ENCODE measurements around the gene SLC25A21.

Gene SLC25A21

GRCh38 chr14:36874396-36875138 lies 297.8 kb downstream of the SLC25A21 start:
- Histone ChIP-seq H3F3A (ENCODE audit: control insufficient read depth, insufficient read depth) (no peaks in the 10 kb centered on the region), H3K79me2 (ENCODE audit: control insufficient read depth, low read length) (no peaks in the 10 kb centered on the region), H4K20me1 (ENCODE audit: control insufficient read depth, insufficient read depth, low read depth, low read length) (no peaks in the 10 kb centered on the region), H3K4me2 (ENCODE audit: low read length) (no peak overlapping the region), H3K36me3 (ENCODE audit: control insufficient read depth, low read length) (no peaks in the 10 kb centered on the region), H3K9me2 (replicated peaks; ENCODE audit: control insufficient read depth, low read length) (no peaks in the 10 kb centered on the region), H3K27ac (ENCODE audit: low read depth, low read length) (no peak overlapping the region), H3K9me3 (ENCODE audit: control insufficient read depth, insufficient read depth, low read length) (no peaks in the 10 kb centered on the region), H3K4me3 (ENCODE audit: low read length) (no peak overlapping the region), H3K4me1 (ENCODE audit: control insufficient read depth, low read length) (no peaks in the 10 kb centered on the region), H3K27me3 (ENCODE audit: control insufficient read depth, low read length) (no peaks in the 10 kb centered on the region)
- no peak for TF ChIP-seq CTCF (IDR thresholded peaks at IDR 0.05; ENCODE audit: low read depth, low read length, poor library complexity, severe bottlenecking)
- TF ChIP-seq EZH2phosphoT487 (IDR thresholded peaks at IDR 0.05; ENCODE audit: borderline replicate concordance, low read length): no peak

GRCh38 chr14:36870776-36871175 lies 301.6 kb downstream of the SLC25A21 start:
- Histone ChIP-seq H3K4me2 (ENCODE audit: low read length) (no peak overlapping the region), H3K4me1 (ENCODE audit: control insufficient read depth, low read length) (no peaks in the 10 kb centered on the region), H3K27ac (ENCODE audit: low read depth, low read length) (no peak overlapping the region), H3F3A (ENCODE audit: control insufficient read depth, insufficient read depth) (no peaks in the 10 kb centered on the region), H3K27me3 (ENCODE audit: control insufficient read depth, low read length) (no peaks in the 10 kb centered on the region), H4K20me1 (ENCODE audit: control insufficient read depth, insufficient read depth, low read depth, low read length) (no peaks in the 10 kb centered on the region), H3K4me3 (ENCODE audit: low read length) (no peak overlapping the region), H3K79me2 (ENCODE audit: control insufficient read depth, low read length) (no peaks in the 10 kb centered on the region), H3K9me2 (replicated peaks; ENCODE audit: control insufficient read depth, low read length) (no peaks in the 10 kb centered on the region), H3K9me3 (ENCODE audit: control insufficient read depth, insufficient read depth, low read length) (no peaks in the 10 kb centered on the region), H3K36me3 (ENCODE audit: control insufficient read depth, low read length) (no peaks in the 10 kb centered on the region)
- TF ChIP-seq EZH2phosphoT487 (IDR thresholded peaks at IDR 0.05; ENCODE audit: borderline replicate concordance, low read length) (no peak), CTCF (IDR thresholded peaks at IDR 0.05; ENCODE audit: low read depth, low read length, poor library complexity, severe bottlenecking) (no peak)

GRCh38 chr14:36869125-36869524 lies 303.3 kb downstream of the SLC25A21 start:
- H3K27ac ChIP-seq (ENCODE audit: low read depth, low read length): no peak overlapping the region
- no peaks in the 10 kb centered on the region for H3K9me3 ChIP-seq (ENCODE audit: control insufficient read depth, insufficient read depth, low read length)
- H3K79me2 ChIP-seq (ENCODE audit: control insufficient read depth, low read length): no peaks in the 10 kb centered on the region
- no peaks in the 10 kb centered on the region for H3K9me2 ChIP-seq (replicated peaks; ENCODE audit: control insufficient read depth, low read length)
- H3K36me3 ChIP-seq (ENCODE audit: control insufficient read depth, low read length): no peaks in the 10 kb centered on the region
- H3K4me2 ChIP-seq (ENCODE audit: low read length): no peak overlapping the region
- TF ChIP-seq EZH2phosphoT487 (IDR thresholded peaks at IDR 0.05; ENCODE audit: borderline replicate concordance, low read length) (no peak), CTCF (IDR thresholded peaks at IDR 0.05; ENCODE audit: low read depth, low read length, poor library complexity, severe bottlenecking) (no peak)
- no peaks in the 10 kb centered on the region for H3F3A ChIP-seq (ENCODE audit: control insufficient read depth, insufficient read depth)
- no peaks in the 10 kb centered on the region for H3K27me3 ChIP-seq (ENCODE audit: control insufficient read depth, low read length)
- no peaks in the 10 kb centered on the region for H3K4me1 ChIP-seq (ENCODE audit: control insufficient read depth, low read length)
- no peaks in the 10 kb centered on the region for H4K20me1 ChIP-seq (ENCODE audit: control insufficient read depth, insufficient read depth, low read depth, low read length)
- no peak overlapping the region for H3K4me3 ChIP-seq (ENCODE audit: low read length)

Data from DOHH2 (cell line).